NT2/D1 (cell line): ENCODE measurements around the gene ZBTB16.

Experiments used
- DNase-seq: peaks from one replicate; pipeline ENCODE4 v3.0.0-alpha.2; 2011; ENCODE audit warnings: low read depth, low spot score
- H3K27me3 ChIP-seq: 2 replicates; pipeline ENCODE4 v1.6.0; 2011; ENCODE audit warnings: mild to moderate bottlenecking; ENCODE audit not compliant: insufficient read length, insufficient read depth
- H3K36me3 ChIP-seq: 2 replicates; pipeline ENCODE4 v1.6.1; 2011; ENCODE audit warnings: mild to moderate bottlenecking, low read length, mixed read lengths; ENCODE audit not compliant: insufficient read depth, insufficient read length
- H3K4me1 ChIP-seq: 2 replicates; pipeline ENCODE4 v1.5.1; 2011; ENCODE audit not compliant: insufficient read depth, insufficient read length
- H3K4me3 ChIP-seq: 2 replicates; pipeline ENCODE4 v1.5.1; 2011; ENCODE audit warnings: low read depth; ENCODE audit not compliant: insufficient read length
- H3K9ac ChIP-seq: 2 replicates; pipeline ENCODE4 v1.6.0; 2011; ENCODE audit warnings: low read depth; ENCODE audit not compliant: insufficient read length
- H3K9me3 ChIP-seq: 2 replicates; pipeline ENCODE4 v1.5.1; 2011; ENCODE audit warnings: mild to moderate bottlenecking, low read length; ENCODE audit not compliant: insufficient read depth
- SUZ12 ChIP-seq: IDR thresholded peaks from 2 replicates; pipeline ENCODE4 v1.6.1; 2011; ENCODE audit not compliant: insufficient read length, insufficient read depth; ENCODE audit errors: extremely low read depth
- YY1 ChIP-seq: IDR thresholded peaks from 2 replicates; pipeline ENCODE4 v1.6.1; 2011; ENCODE audit not compliant: insufficient read length, insufficient read depth
- ZNF274 ChIP-seq: IDR thresholded peaks from 2 replicates; pipeline ENCODE4 v1.6.1; 2011; ENCODE audit warnings: mild to moderate bottlenecking, low read depth, low read length

ZBTB16 gene

DNA sequence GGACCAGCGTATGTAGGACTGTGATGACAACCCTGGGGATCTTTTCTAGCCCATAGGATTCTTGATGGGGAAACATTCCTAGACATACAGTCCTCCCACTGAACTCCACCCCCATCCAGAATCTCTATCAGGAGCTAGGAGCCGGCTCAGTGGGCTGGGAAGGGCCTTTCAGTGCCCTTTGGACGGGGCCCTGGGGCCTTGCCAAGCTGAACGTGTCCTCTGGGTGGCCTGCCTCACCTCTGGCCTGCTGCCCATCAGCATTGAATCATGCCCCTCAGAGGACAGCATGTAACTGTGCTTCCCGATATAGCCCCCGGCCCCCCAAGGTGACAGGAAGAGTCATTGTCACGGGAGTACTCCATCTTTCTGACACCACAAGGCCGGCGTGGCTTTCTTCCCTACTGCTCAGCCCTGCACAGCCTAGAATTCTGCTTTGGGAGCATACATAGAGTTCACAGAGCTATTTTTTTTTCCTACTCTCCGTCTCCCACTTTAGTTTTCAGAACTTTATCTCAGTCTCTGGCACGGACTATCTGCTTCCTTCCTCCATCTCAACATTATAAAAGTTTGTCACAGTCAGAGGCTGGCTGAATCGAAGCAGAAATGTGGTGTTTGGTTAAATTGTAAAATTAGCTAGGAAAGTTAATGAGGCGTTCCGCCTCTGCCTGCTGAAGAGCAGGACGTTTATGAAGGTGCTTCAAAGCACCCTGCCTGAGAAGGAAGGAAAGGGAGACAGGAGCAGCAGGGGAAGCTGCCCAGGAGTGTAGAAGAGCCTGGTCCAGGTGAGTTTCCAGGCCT lies 111.9 kb downstream of the ZBTB16 start:
- no peaks in the 10 kb centered on the region for H3K27me3 ChIP-seq
- TF ChIP-seq ZNF274: no peak
- no peak for TF ChIP-seq SUZ12
- TF ChIP-seq YY1: no peak
- peaks cover 5% of the 10 kb centered on the region for H3K4me1 ChIP-seq
- H3K4me3 ChIP-seq: no peak overlapping the region
- no peaks in the 10 kb centered on the region for H3K36me3 ChIP-seq
- H3K9ac ChIP-seq: no peak overlapping the region
- H3K9me3 ChIP-seq: no peaks in the 10 kb centered on the region
- DNase-seq: no peak

DNA sequence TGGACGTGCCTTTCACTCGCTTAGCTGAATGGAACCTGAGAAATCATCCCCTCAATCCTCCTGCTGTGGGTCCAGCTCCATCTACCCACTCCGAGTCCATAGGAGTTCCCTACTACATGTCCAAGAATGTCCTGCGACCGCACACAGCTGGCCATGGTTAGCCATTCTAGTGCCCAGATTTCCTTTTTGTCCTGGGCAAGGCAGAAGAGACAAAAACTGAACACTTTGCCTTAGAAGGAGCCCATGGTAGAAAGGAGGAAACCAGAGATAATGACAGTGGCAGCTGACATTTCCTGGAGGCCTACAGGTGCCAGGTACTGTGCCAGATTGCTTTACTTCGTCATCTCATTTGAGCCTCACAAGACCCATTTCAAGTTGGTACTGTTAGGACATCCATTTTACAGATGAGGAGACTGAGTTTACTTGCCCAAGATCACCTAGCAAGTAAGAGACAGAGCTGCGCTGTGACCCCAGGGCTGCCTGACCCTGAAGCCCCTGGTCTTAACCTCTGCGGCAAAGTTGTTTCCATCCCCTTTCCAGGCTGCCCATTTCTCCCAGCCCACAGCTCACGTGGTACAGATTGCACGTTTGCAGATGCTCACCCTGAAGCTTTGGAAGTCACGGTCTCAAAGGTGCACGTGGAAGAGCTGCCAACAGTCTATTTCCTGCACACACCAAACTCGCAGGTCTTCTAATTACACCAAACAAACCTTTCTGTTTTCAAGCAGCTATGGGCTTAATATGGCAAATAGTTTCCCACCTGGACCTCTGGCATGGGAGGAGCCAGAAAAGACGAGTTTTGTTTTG lies 112.7 kb downstream of the ZBTB16 start:
- peaks cover 5% of the 10 kb centered on the region for H3K4me1 ChIP-seq
- no peak for DNase-seq
- H3K36me3 ChIP-seq: no peaks in the 10 kb centered on the region
- no peaks in the 10 kb centered on the region for H3K9me3 ChIP-seq
- TF ChIP-seq SUZ12 (no peak), YY1 (no peak), ZNF274 (no peak)
- no peaks in the 10 kb centered on the region for H3K27me3 ChIP-seq
- no peak overlapping the region for H3K4me3 ChIP-seq
- H3K9ac ChIP-seq: no peak overlapping the region

DNA sequence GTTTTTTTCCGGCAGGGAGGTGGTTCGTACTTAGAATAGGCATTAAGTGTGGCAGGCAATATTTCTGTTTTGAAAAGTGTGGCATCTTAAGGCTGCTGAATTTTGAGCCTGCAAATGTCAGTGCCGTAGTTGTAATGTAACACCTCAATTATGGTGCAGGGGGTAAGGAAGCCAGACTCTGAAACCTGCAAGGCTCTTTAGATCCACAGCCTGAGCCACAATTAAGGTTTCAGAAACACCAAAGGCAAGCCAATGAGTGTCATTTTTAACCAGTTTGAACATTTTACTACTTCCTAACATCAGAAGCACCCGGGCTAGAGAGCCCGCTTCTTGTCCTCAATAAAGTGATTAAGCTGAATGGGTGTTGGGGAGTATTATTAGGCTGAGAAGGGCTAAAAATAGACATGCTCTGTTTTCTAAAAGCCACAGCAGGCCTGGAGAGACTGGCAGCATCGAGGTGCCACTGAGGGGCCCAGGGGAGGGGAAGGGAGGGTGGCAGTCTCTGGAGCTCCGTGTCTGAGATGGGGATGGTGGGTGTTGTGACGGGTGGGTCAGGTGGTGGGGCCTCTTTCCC lies 113.4 kb downstream of the ZBTB16 start:
- peaks cover 5% of the 10 kb centered on the region for H3K4me1 ChIP-seq
- no peak overlapping the region for H3K4me3 ChIP-seq
- no peak overlapping the region for H3K9ac ChIP-seq
- DNase-seq: no peak
- TF ChIP-seq SUZ12 (no peak), ZNF274 (no peak), YY1 (no peak)
- H3K36me3 ChIP-seq: no peaks in the 10 kb centered on the region
- no peaks in the 10 kb centered on the region for H3K9me3 ChIP-seq
- H3K27me3 ChIP-seq: no peaks in the 10 kb centered on the region

DNA sequence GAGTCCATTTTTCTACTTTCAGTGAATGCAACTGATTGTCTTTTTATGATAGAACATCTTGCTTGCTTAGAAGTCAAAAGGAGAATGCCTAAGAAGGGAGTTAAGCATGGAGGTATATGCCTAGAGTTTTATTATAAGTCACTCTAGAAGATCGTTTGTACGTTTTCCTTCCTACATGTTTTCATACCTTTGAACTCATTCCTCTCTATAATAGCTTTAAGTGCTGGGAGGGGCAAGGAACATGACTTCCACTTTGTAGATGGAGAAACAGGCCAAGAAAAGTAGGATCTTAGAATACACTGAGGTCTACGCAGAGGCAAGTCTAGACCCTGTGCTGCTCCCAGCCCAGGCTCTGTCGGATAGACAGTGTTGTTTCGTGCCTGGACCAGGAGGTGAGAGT lies 114.3 kb downstream of the ZBTB16 start:
- Histone ChIP-seq H3K4me3 (no peak overlapping the region), H3K9me3 (no peaks in the 10 kb centered on the region), H3K9ac (no peak overlapping the region), H3K4me1 (no peaks in the 10 kb centered on the region), H3K27me3 (no peaks in the 10 kb centered on the region), H3K36me3 (no peaks in the 10 kb centered on the region)
- no peak for DNase-seq
- no peak for TF ChIP-seq SUZ12
- TF ChIP-seq YY1: no peak
- no peak for TF ChIP-seq ZNF274

DNA sequence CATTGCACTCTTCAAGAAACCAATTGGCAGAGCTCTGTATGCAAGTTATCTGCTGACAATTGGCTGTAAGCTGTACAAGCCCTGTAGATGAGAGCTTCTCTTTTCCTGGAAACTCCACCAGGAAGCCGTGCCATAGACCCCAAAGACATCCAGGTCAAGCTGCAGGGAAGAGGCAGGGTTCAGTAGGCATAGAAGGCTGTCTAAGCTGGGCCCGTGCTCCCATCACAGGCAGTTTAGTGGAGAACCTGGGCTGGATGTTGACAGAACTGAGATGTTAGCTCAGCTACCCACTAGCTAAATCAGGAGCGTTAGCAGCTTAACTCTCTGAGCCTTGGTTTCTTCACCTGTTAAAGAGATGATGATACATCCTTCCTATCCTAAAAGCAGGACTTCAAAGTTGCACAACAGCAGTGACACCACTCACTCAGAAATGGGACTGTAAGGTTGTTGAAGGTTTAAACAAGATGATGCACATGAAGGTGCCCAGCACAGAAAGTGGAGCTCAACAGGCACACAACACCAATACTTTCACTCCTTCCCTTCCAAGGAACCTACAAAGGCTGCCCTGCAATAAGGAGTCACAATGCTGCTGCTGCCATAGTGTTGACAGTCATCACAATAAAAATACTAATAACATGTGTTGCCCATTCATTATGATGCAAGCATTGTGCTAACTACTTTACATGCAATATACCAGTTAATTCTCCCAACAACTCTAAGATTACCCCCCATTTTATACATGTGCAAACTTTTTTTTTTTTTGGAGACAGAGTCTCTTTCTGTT lies 115.4 kb downstream of the ZBTB16 start:
- Histone ChIP-seq H3K36me3 (no peaks in the 10 kb centered on the region), H3K9me3 (no peaks in the 10 kb centered on the region), H3K4me1 (no peaks in the 10 kb centered on the region), H3K9ac (no peak overlapping the region), H3K27me3 (no peaks in the 10 kb centered on the region), H3K4me3 (no peak overlapping the region)
- DNase-seq: no peak
- no peak for TF ChIP-seq SUZ12
- TF ChIP-seq ZNF274: no peak
- no peak for TF ChIP-seq YY1

DNA sequence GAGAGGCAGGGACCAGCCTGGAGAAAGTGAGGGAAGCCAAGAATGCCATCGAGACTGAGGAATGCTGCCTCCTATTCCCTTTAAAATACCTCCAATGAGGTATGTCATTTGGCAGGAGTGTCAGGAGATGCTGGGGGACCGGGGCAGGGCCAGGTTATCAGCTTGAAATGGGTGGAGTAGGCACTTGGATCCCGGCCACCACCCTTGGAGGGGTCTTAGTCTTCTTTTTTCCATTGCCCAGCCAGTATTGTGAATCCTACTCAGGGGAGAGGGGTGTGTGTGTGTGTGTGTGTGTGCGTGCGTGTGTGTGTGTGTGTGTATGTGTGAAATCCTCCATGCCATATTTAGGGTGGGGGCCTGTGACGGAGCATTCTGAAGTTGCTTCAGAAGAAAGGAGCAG lies 116.2 kb downstream of the ZBTB16 start:
- no peaks in the 10 kb centered on the region for H3K36me3 ChIP-seq
- no peak for DNase-seq
- no peaks in the 10 kb centered on the region for H3K9me3 ChIP-seq
- H3K4me1 ChIP-seq: peaks cover 2% of the 10 kb centered on the region
- H3K9ac ChIP-seq: no peak overlapping the region
- H3K4me3 ChIP-seq: no peak overlapping the region
- no peak for TF ChIP-seq ZNF274
- TF ChIP-seq SUZ12: no peak
- TF ChIP-seq YY1: no peak
- no peaks in the 10 kb centered on the region for H3K27me3 ChIP-seq

DNA sequence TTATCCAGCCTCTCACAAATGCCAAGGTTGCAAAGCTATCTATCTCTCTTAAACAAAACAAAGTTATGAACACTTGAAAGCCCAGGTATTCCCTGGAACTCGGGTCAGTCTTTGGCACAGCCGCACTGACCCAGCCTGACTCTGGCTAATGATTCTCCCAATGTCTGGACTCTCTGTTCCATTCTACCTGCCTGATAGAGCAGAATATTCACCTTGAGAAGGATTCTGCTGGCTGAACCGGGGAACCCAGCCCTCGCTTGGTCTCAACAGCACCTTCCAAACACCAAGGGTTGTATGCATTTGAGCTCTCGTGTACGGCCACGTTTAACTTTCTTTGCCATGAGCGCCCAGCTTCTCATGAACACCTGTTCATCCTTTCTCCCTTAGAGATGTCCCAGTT lies 116.8 kb downstream of the ZBTB16 start:
- no peak for DNase-seq
- Histone ChIP-seq H3K4me1 (peaks cover 2% of the 10 kb centered on the region), H3K9me3 (no peaks in the 10 kb centered on the region), H3K9ac (no peak overlapping the region), H3K27me3 (no peaks in the 10 kb centered on the region), H3K36me3 (no peaks in the 10 kb centered on the region), H3K4me3 (no peak overlapping the region)
- TF ChIP-seq ZNF274: no peak
- TF ChIP-seq YY1: no peak
- no peak for TF ChIP-seq SUZ12
